Neural crest cell (in vitro differentiated cells): ENCODE results near the gene C1orf21. TPM values are rescaled to one million over a fixed set of nuclear protein-coding genes. Genes with fewer than 3 reads are reported as not detected.

Source experiments
- DNase-seq: peaks from one replicate; pipeline ENCODE4 v3.0.0; 2021; ENCODE audit warnings: low read depth, mixed read lengths, low spot score
- H3K27ac Mint-ChIP-seq: one replicate; pipeline ENCODE4 v1.8.0; 2021; ENCODE audit warnings: mild to moderate bottlenecking, mixed read lengths; ENCODE audit not compliant: unreplicated experiment
- H3K27me3 Mint-ChIP-seq: 2 replicates; pipeline ENCODE4 v1.8.0; 2021; ENCODE audit warnings: low read depth, mild to moderate bottlenecking, mixed read lengths
- H3K36me3 Mint-ChIP-seq: 2 replicates; pipeline ENCODE4 v1.8.0; 2021; ENCODE audit warnings: low read depth, mild to moderate bottlenecking, mixed read lengths
- H3K4me1 Mint-ChIP-seq: 2 replicates; pipeline ENCODE4 v1.8.0; 2021; ENCODE audit warnings: mixed read lengths
- H3K4me3 Mint-ChIP-seq: one replicate; pipeline ENCODE4 v1.8.0; 2021; ENCODE audit warnings: mild to moderate bottlenecking, mixed read lengths
- H3K9me3 Mint-ChIP-seq: 2 replicates; pipeline ENCODE4 v1.8.0; 2021; ENCODE audit warnings: mixed read lengths
- CTCF ChIP-seq: fragments of 200-600 bp; sonication (generic); conservative IDR thresholded peaks from 2 replicates; pipeline ENCODE4 v1.5.0; 2021; ENCODE audit warnings: antibody characterized with exemption, mild to moderate bottlenecking
- total RNA-seq: library from RNA; stranded (reverse); gene quantifications from 2 replicates; pipeline ENCODE4 v1.2.1, GENCODE V29; 2021

The C1orf21 gene
- total RNA-seq, 1 donor from 2014 or later: 29.8 TPM

GRCh38 chr1:184473176-184473966, 86.5 kb downstream of the C1orf21 start:
- peaks cover 4% of the 10 kb centered on the region for H3K4me1 Mint-ChIP-seq
- no peak overlapping the region for H3K27ac Mint-ChIP-seq
- H3K4me3 Mint-ChIP-seq: no peak overlapping the region
- DNase-seq: no peak
- peaks cover 8% of the 10 kb centered on the region for H3K9me3 Mint-ChIP-seq
- no peak for TF ChIP-seq CTCF
- H3K36me3 Mint-ChIP-seq: peaks cover 26% of the 10 kb centered on the region
- H3K27me3 Mint-ChIP-seq: no peaks in the 10 kb centered on the region

GRCh38 chr1:184476187-184476586, 89.4 kb downstream of the C1orf21 start:
- TF ChIP-seq CTCF: no peak
- peaks cover 17% of the 10 kb centered on the region for H3K4me1 Mint-ChIP-seq
- peaks cover 33% of the 10 kb centered on the region for H3K36me3 Mint-ChIP-seq

GRCh38 chr1:184479435-184480167, 92.8 kb downstream of the C1orf21 start:
- Mint-ChIP-seq H3K27ac (no peak overlapping the region), H3K27me3 (no peaks in the 10 kb centered on the region), H3K4me3 (no peak overlapping the region), H3K36me3 (peaks cover 30% of the 10 kb centered on the region), H3K4me1 (peaks cover 17% of the 10 kb centered on the region), H3K9me3 (peaks cover 5% of the 10 kb centered on the region)
- TF ChIP-seq CTCF: no peak
- DNase-seq: no peak

More at GRCh38 chr1:184476187-184476586, 89.4 kb downstream of the C1orf21 start:
- DNase-seq: no peak
- Mint-ChIP-seq H3K9me3 (peaks cover 8% of the 10 kb centered on the region), H3K27me3 (no peaks in the 10 kb centered on the region), H3K4me3 (no peak overlapping the region), H3K27ac (peak overlapping the region; percentile 14)

- no peak for TF ChIP-seq CTCF
- no peak overlapping the region for H3K4me3 Mint-ChIP-seq
- H3K4me1 Mint-ChIP-seq: peaks cover 17% of the 10 kb centered on the region
- no peaks in the 10 kb centered on the region for H3K27me3 Mint-ChIP-seq
- DNase-seq: no peak
- H3K9me3 Mint-ChIP-seq: peaks cover 2% of the 10 kb centered on the region
- H3K27ac Mint-ChIP-seq: peak overlapping the region; percentile 7
- peaks cover 22% of the 10 kb centered on the region for H3K36me3 Mint-ChIP-seq
Measured at GRCh38 chr1:184480736-184481135, 93.9 kb downstream of the C1orf21 start.

- H3K4me1 Mint-ChIP-seq: peaks cover 13% of the 10 kb centered on the region
- H3K27me3 Mint-ChIP-seq: no peaks in the 10 kb centered on the region
- TF ChIP-seq CTCF: no peak
- no peak for DNase-seq
- no peak overlapping the region for H3K4me3 Mint-ChIP-seq
- H3K9me3 Mint-ChIP-seq: no peaks in the 10 kb centered on the region
- no peak overlapping the region for H3K27ac Mint-ChIP-seq
- peaks cover 16% of the 10 kb centered on the region for H3K36me3 Mint-ChIP-seq
Measured at GRCh38 chr1:184482136-184482535, 95.3 kb downstream of the C1orf21 start.
